Ishikawa (cell line): ENCODE measurements around the gene DSCAML1.

ENCODE experiments used
- CEBPB ChIP-seq: IDR thresholded peaks from 2 replicates; pipeline ENCODE4 v1.6.1; 2012
- EGR1 ChIP-seq: IDR thresholded peaks from 2 replicates; pipeline ENCODE4 v1.6.1; 2012
- EP300 ChIP-seq: IDR thresholded peaks from 2 replicates; pipeline ENCODE4 v1.6.1; 2012; ENCODE audit warnings: borderline replicate concordance
- REST ChIP-seq: IDR thresholded peaks from 2 replicates; pipeline ENCODE4 v1.6.1; 2012; ENCODE audit warnings: low read depth, mild to moderate bottlenecking
- TCF12 ChIP-seq: IDR thresholded peaks from 2 replicates; pipeline ENCODE4 v1.6.1; 2012; ENCODE audit warnings: low read depth

GRCh38 chr11:117632306-117632705, 164.7 kb downstream of the DSCAML1 start:
- TF ChIP-seq EP300 (no peak), CEBPB (no peak), TCF12 (no peak), EGR1 (no peak), REST (no peak)
